ENCODE measurements around the gene TRAIP. TPM values are rescaled to one million over a fixed set of nuclear protein-coding genes. Genes with fewer than 3 reads are reported as not detected.
"Not testable (repeated sequence)": the region's sequence is repeated elsewhere in the genome, so short reads cannot be mapped to it uniquely, and the experiment has no call there.

The TRAIP gene
- total RNA-seq, 4 donors from 2014 or later, result 1.0 to 1.8 (median 1.6) TPM; not detected in 1

DNA sequence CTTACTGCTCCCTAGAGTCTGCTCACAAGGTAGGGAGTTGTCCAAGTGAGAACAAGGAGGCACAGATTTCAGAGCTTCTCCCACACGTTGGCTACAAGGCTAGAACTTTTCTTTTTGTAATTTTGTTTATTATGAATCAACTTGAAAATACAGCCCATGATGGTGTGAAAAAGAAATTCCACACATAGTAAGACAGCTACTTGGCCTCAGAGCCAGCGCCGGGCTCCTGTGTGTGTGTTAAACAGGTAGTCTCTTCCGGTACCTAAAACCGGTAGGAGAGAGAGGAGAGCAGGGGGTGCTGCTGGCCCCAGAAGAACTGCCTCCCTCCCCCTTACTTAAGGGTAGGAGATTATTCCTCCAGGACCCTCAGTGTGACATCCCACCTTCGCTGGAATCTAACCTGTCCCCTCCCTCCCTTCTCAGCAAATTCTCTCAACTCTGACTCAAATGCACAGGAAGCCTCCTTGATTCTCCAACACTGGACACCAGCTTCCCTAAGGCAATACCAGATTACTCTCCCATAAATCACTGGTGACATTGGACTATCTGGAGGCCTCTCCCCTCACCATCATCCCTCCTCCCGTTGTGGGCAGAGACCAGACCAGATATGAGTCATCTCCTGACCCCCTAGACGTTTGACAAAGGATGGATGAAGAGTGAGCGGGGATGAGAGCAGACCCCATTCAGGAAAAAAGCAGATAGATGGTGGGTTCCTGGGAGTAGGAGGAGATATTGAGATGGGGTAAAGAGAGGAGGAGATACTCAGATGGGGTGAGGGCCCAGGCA lies 65.5 kb downstream of the TRAIP start:
- TF ChIP-seq, protein P1, sequence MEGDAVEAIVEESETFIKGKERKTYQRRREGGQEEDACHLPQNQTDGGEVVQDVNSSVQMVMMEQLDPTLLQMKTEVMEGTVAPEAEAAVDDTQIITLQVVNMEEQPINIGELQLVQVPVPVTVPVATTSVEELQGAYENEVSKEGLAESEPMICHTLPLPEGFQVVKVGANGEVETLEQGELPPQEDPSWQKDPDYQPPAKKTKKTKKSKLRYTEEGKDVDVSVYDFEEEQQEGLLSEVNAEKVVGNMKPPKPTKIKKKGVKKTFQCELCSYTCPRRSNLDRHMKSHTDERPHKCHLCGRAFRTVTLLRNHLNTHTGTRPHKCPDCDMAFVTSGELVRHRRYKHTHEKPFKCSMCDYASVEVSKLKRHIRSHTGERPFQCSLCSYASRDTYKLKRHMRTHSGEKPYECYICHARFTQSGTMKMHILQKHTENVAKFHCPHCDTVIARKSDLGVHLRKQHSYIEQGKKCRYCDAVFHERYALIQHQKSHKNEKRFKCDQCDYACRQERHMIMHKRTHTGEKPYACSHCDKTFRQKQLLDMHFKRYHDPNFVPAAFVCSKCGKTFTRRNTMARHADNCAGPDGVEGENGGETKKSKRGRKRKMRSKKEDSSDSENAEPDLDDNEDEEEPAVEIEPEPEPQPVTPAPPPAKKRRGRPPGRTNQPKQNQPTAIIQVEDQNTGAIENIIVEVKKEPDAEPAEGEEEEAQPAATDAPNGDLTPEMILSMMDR (IDR thresholded peaks at IDR 0.05), result no peak
- no peak for DNase-seq (ENCODE audit: low spot score)
- ATAC-seq (ENCODE audit: low FRiP score), result no peak

DNA sequence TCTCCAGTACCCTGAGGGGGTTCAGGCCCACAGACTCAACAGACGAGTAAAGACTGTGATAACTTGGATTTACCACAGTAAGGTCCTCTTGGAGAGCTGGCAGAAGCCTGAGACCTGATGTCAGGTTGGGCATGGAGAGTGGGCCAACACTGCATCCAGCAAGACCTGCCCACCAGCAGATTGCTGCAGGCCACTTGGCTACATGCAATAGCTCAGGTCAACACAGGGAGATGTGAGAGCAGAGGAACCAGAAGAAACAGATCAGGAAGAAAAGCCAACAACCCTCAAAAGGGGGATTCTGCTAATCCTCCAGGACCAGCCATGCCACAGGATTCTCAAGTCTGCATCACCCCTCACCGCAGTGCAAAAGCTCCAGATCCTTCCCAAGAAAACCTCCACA lies 68.3 kb downstream of the TRAIP start:
- TF ChIP-seq, protein P1 (IDR thresholded peaks at IDR 0.05), result no peak
- ATAC-seq (ENCODE audit: low FRiP score), result no peak
- DNase-seq (ENCODE audit: low spot score), result no peak

DNA sequence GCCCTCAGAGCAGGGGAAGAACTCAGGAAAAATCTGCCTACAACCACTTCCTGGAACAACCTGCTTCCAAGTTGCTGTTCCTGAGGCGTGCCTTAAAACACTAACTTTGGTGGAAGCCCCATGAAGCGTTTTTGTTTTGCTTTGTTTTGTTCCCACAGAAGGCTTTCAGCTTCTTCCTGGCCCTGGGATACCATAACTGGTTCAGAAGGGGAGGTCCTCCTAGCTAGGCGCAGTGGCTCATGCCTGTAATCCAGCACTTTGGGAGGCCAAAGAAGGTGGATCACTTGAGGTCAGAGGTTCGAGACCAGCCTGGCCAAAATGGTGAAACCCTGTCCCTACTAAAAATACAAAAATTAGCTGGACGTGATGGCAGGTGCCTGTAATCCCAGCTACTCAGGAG lies 68.8 kb downstream of the TRAIP start:
- TF ChIP-seq, protein P1 (IDR thresholded peaks at IDR 0.05), result no peak
- no peak for ATAC-seq (ENCODE audit: low FRiP score)
- DNase-seq (ENCODE audit: low spot score), result no peak

DNA sequence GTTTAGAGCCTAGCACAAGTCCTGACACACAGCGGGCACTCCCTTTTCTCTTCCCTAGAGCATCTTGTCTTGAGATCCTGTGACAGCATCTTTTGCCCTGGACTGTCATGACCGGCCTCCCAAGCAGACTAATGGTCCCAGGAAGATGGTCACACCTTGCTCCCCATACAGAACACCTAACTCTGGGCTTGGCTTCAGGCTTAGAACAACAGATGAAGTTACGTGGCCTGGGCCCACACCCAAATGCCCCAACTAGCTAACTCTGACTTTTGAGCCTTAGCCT lies 69.2 kb downstream of the TRAIP start:
- no peak for ATAC-seq (ENCODE audit: low FRiP score)
- TF ChIP-seq, protein P1 (IDR thresholded peaks at IDR 0.05), result no peak
- no peak for DNase-seq (ENCODE audit: low spot score)

DNA sequence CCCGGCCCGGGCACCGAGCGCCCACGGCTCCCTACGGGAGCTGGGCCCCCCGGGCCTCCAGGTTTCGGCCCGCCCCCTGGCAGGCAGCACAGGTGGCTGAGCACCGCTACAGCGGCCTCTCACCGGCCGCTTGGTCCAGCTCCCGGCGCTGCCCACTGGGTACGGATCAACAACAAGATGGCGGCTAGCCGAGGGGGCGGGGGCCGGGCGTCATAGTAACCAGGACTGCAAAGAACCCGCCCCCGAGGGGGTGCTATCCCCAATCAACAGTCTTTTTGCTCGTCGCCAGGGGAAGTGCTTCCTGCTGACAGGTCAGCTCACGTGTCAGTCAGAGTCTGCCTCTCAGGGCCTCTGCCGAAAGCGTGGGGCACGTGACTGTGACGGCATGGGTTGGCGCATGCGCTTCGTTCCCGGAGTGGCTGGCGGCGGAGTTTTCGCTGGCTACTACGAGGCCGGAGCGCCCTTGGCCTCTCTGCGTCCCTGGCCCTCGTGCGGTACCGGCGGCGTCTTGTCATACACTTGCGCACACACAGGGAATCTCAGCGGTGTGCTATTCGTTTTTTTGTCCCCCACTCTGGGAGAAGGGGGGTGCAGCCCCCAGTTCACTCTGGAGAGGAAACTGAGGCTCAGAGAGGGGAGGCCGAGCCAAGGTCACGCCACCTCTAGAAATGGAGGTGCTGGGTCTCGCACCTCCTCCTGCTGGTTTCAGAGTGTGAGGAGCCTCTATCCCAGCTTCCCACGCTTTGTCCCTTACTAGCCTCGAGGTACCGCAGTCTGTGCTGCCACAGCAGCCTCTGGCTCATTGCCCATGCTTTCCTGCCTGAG lies 69.8 kb downstream of the TRAIP start, which contains the start of gene IP6K1:
Gene IP6K1, minus strand, starts transcription at position 186 of the 825 bp plus-strand sequence. CDS start 38,502 bp downstream, outside the sequence.
- TF ChIP-seq, protein P1 (IDR thresholded peaks at IDR 0.05), result no peak
- DNase-seq (ENCODE audit: low spot score) (peak; percentile 100), ATAC-seq (ENCODE audit: low FRiP score) (peak; percentile 99)

DNA sequence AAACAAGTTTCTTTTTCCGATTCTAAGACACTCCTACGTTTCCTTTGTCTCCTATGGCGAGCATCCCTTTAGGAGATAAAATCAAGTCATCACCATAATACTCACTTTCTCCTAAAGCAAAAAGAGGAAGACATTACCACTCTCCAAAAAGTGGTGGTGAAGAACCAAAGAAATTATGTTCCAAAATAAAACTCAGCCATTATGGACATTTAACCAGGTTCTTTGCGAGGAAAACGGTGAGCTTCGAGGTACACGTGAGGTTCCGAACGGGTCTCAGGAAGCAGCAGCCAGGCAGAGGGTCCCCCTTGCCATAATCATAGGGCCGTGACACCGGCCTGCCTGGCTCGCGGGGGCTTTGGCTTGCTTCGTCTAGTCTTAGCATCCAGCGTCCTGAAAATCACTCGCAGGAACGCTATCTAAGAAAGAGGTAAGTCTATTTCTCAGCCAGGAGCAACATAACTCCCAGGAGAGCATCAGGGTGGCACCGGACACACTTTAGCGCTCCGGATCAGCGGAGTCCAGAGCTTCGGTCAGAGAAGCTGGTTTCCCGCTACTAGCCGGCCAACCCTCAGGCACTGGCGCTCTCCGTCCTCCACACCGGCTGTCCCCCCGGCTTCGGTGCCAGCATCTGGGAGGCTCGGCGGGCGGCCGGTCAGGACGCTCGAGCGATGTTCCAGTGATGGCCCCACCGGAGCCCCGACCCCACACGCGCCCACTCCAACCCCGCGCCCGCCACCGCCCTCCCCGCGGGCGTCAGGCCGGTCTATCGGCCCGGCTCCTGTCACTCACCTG lies 70.6 kb downstream of the TRAIP start:
- DNase-seq (ENCODE audit: low spot score) (no peak), ATAC-seq (ENCODE audit: low FRiP score) (peak; percentile 63)
- TF ChIP-seq, protein P1 (IDR thresholded peaks at IDR 0.05), result no peak

DNA sequence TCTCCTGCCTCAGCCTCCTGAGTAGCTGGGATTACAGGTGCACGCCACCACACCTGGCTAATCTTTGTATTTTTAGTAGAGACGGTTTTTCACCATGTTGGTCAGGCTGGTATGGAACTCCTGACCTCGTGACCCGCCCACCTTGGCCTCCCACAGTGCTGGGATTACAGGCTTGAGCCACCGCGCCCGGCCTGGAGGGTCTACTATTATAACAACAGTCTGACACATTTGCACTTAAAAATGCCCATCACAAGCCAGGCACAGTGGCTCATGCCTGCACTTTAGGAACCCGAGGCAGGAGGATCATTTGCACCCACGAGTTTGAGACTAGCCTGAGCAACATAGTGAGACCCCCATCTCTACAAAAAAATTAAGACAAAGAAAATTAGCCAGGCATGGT lies 74.1 kb downstream of the TRAIP start:
- not testable (repeated sequence) for DNase-seq (ENCODE audit: low spot score); ATAC-seq (ENCODE audit: low FRiP score)
